Thymus (tissue), 11 donors: ENCODE results near the gene RGS10. TPM values are rescaled to one million over a fixed set of nuclear protein-coding genes. Genes with fewer than 3 reads are reported as not detected.
"Not testable (repeated sequence)": the region's sequence is repeated elsewhere in the genome, so short reads cannot be mapped to it uniquely, and the experiment has no call there.

ENCODE experiments used
- DNase-seq, 9 donors: peaks; one replicate each; pipeline ENCODE4 v3.0.0-alpha.2; 2013; ENCODE audit warnings: low spot score in 9 of 9, low read depth in 6 of 9, missing footprints in 1 of 9
- H3K27ac ChIP-seq, 2 donors: one replicate each; pipeline ENCODE4 v1.5.1; 2013; ENCODE audit warnings: control low read depth in 1 of 2, low read depth in 1 of 2, low read length in 1 of 2, mild to moderate bottlenecking in 1 of 2, moderate library complexity in 1 of 2
- H3K27me3 ChIP-seq, 2 donors: one replicate each; pipeline ENCODE4 v1.5.1; 2013; ENCODE audit warnings: low read length in 1 of 2; ENCODE audit not compliant: control insufficient read depth in 2 of 2, insufficient read depth in 1 of 2
- H3K36me3 ChIP-seq, 2 donors: one replicate each; pipeline ENCODE4 v1.5.1; 2013; ENCODE audit warnings: low read length in 1 of 2, mild to moderate bottlenecking in 1 of 2, moderate library complexity in 1 of 2; ENCODE audit not compliant: control insufficient read depth in 2 of 2, insufficient read depth in 2 of 2
- H3K4me1 ChIP-seq, 2 donors: one replicate each; pipeline ENCODE4 v1.5.1; 2013; ENCODE audit warnings: low read length in 2 of 2; ENCODE audit not compliant: control insufficient read depth in 2 of 2, insufficient read depth in 2 of 2
- H3K4me3 ChIP-seq, 2 donors: one replicate each; pipeline ENCODE4 v1.5.1; 2013; ENCODE audit warnings: low read length in 2 of 2, control low read depth in 1 of 2, mild to moderate bottlenecking in 1 of 2
- H3K9me3 ChIP-seq, 2 donors: one replicate each; pipeline ENCODE4 v1.5.1; 2013; ENCODE audit warnings: low read length in 1 of 2, mild to moderate bottlenecking in 1 of 2; ENCODE audit not compliant: control insufficient read depth in 2 of 2, insufficient read depth in 1 of 2
- WGBS: extraction: QIAGEN DNeasy Blood & Tissue Kit; methylation state at CpG from one replicate; pipeline ENCODE4 v1.1.7; 2013; 5-methylcytosine and 5-hydroxymethylcytosine counted together
- polyA plus RNA-seq: library from polyadenylated mRNA; stranded (reverse); fragments of 200-250 nt; gene quantifications from one replicate; pipeline ENCODE4 v1.2.3, GENCODE V29; 2013
- total RNA-seq: library from RNA; stranded (reverse); fragments of 120-200 nt; gene quantifications from one replicate; pipeline ENCODE4 v1.2.4, GENCODE V29; 2013
- donor health status: healthy.

RGS10 gene
- total and polyA plus RNA-seq, 2 donors: 304 to 372 TPM

DNA sequence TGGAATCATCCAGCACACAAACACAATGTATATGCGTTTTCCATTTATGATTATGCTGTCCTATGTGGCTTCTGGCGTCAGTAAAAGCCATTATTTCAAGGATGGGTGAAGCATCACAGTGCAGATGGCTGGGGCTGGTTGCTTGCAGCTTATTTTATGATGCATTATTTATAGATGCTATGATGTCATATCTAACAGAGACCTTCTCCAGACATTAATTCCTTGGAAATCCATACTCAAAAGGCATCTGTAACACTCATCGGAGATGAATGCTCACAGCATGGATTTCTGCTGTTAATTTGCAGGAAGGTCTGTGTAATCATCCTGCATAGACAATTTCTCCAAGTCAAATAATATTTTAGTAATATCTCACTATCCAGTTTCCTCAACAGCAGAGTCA lies 7.2 kb downstream of the RGS10 start:
- Histone ChIP-seq H3K27ac (peak overlapping the region in 1 of 2 donors; percentile 27), H3K27me3 (no peaks in the 10 kb centered on the region), H3K9me3 (no peaks in the 10 kb centered on the region), H3K36me3 (peaks cover 10 to 19% of the 10 kb centered on the region in 2 donors), H3K4me3 (no peak overlapping the region), H3K4me1 (peaks cover 46 to 56% of the 10 kb centered on the region in 2 donors)
- WGBS: 93% methylated on average over 3 of the region's 3 CpGs
- no peak for DNase-seq

DNA sequence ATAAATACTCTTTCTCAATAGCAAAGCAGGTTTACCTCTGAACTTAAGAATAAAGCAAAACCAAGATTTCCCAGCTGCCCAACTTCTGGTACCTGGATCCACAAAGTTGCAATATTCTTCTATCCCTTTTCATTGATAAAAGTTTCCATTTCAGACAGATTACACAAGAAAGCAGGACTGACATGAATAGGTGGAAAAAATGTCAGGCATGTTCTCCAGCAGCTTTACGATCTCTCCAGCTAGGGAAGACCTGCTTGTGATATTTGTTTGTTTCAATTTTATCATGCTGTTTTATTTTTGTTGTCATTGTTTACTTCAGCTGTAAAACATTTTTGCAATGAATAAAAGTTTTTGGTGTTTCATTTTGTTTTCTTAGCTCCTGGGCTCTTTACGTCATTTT lies 9.0 kb downstream of the RGS10 start:
- H3K4me1 ChIP-seq: peaks cover 33 to 38% of the 10 kb centered on the region in 2 donors
- H3K27ac ChIP-seq: no peak overlapping the region
- 97% methylated on average over 2 of the region's 2 CpGs for WGBS
- H3K27me3 ChIP-seq: no peaks in the 10 kb centered on the region
- no peak overlapping the region for H3K4me3 ChIP-seq
- H3K9me3 ChIP-seq: no peaks in the 10 kb centered on the region
- H3K36me3 ChIP-seq: peaks cover 7 to 24% of the 10 kb centered on the region in 2 donors
- DNase-seq: no peak

DNA sequence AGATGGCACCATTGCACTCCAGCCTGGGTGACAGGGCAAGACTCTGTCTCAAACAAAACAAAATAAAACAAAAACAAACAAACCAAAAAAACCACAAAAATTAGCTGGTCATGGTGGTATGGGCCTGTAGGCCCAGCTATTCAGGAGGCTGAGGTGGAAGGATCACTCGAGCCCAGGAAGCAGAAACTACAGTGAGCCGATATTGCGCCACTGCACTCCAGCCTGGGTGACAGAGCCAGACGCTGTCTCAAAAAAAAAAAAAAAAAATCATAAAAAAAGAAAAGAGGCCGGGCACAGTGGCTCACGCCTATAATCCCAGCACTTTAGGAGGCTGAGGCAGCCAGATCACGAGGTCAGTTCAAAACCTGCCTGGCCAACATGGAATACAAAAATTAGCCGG lies 9.7 kb downstream of the RGS10 start:
- not testable (repeated sequence) for H3K27me3 ChIP-seq, DNase-seq, H3K4me3 ChIP-seq, H3K9me3 ChIP-seq, H3K27ac ChIP-seq
- peaks cover 27 to 31% of the 10 kb centered on the region in 2 donors for H3K4me1 ChIP-seq
- H3K36me3 ChIP-seq: peaks cover 7 to 22% of the 10 kb centered on the region in 2 donors
- WGBS: 93% methylated on average over 8 of the region's 8 CpGs

DNA sequence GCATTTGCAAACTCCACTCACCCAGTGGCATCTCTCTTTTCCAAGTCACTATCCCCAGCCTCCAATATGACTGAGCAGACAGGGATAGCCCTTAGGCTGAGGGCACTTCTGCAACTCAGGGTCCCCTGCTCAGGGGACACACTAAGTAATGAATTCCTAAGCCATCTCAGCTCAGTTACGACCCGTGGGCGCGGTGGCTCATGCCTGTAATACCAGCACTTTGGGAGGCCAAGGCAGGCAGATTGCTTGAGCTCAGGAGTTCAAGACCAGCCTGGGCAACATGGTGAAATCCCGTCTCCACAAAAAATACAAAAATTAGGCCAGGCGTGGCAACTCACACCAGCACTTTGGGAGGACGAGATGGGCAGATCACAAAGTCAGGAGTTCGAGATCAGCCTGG lies 10.3 kb downstream of the RGS10 start:
- H3K4me3 ChIP-seq, H3K9me3 ChIP-seq, DNase-seq, H3K27ac ChIP-seq, H3K27me3 ChIP-seq: not testable (repeated sequence)
- Histone ChIP-seq H3K36me3 (peaks cover 11 to 20% of the 10 kb centered on the region in 2 donors), H3K4me1 (peaks cover 23 to 26% of the 10 kb centered on the region in 2 donors)
- WGBS: 93% methylated on average over 8 of the region's 8 CpGs

DNA sequence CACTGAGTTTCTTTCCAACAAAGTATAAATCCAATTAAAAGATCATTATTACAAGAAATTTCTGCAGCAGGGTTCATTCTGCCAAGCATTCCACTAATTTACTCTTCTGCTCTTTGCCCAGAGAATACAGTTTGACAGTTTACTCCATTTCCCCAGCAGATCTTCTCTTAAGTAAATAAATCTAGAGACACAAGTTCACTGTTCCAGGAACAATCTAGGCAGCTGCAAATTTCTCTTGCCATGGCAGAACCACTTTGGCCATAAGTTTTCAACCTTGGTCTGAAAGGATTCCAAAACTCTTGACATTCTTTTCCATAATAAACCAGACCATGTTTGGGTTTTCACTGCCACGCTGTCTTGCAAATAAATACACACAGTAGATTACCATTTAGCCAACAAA lies 11.5 kb downstream of the RGS10 start:
- no peaks in the 10 kb centered on the region for H3K9me3 ChIP-seq
- WGBS: 92% methylated on average over 1 of the region's 1 CpG
- no peak overlapping the region for H3K4me3 ChIP-seq
- peaks cover 12 to 14% of the 10 kb centered on the region in 2 donors for H3K4me1 ChIP-seq
- no peaks in the 10 kb centered on the region for H3K27me3 ChIP-seq
- no peak for DNase-seq
- H3K36me3 ChIP-seq: peaks cover 14 to 23% of the 10 kb centered on the region in 2 donors
- H3K27ac ChIP-seq: no peak overlapping the region

DNA sequence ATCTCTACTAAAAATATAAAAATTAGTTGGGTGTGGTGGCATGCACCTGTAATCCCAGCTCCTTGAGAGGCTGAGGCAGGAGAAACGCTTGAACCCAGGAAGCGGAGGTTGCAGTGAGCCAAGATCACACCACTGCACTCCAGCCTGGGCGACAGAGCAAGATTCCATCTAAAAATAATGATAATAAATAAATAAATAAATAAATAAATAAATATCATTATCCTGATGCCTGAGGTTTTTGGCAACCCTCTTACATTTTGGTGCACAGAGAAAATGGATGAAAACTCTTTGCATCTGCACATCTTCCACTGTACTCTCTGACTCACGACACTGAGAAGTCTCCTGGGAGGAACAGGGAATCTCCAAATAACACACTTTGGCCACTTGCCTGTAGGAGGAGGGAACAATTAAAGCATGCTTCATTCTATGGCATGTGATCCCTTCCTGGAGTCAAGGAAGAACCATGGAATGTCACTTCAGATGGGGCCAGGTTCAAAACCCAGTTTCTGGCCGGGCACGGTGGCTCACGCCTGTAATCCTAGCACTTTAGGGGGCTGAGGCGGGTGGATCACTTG lies 13.8 kb downstream of the RGS10 start:
- H3K36me3 ChIP-seq: peaks cover 30 to 39% of the 10 kb centered on the region in 2 donors
- not testable (repeated sequence) for H3K4me1 ChIP-seq
- WGBS: 92% methylated on average over 8 of the region's 8 CpGs

DNA sequence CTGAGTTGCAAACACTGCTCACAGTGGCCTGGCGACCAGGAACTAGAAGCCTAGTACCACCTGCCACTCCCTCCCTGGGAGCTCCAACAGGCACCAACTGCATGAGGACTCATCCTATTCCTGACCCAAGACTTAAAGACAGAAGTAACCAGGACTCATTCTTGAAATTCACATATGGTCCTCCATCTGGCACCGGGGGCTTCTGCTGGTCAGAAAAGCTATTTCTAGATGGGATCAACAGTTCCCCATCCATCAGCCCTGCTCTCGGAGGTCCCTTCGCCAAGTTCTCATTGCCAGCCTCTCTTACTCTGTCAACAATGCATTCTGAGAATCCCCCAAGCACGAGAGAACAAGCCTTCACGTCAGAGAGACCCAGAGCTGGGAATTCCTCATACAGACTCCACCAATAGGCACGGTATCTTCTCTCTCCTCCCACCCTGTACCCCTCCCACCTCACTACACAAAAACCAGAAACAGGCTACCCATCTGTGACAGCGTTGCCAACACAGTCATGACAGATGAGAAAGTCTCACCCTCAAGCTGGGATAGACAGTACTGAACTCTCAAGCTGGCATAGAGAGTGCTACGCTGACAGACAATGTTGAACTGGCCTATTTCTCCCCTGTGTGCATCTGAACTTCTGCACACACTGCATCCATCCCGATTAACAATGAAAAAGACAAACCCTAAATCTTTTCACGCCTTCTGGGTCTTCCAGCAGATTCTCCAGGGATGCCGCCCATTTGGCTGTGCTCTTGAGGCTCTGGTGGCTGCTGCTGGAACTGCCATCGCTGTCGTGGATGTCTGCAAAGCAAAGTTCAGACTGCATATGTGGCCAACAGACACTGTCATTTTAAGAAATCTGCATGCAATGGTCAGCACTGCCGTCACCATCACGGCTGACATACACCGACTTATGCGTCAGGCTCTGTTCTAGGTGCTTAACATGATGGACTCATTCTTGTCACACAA lies 15.6 kb downstream of the RGS10 start:
- Histone ChIP-seq H3K4me1 (peaks cover under 1 to 2% of the 10 kb centered on the region in 2 donors), H3K9me3 (no peaks in the 10 kb centered on the region), H3K27me3 (no peaks in the 10 kb centered on the region), H3K4me3 (no peak overlapping the region), H3K36me3 (peaks cover 44 to 57% of the 10 kb centered on the region in 2 donors), H3K27ac (no peak overlapping the region)
- WGBS: 90% methylated on average over 18 of the region's 18 CpGs
- DNase-seq: no peak

More for the DNA sequence above, 13.8 kb downstream of the RGS10 start:
- H3K4me3 ChIP-seq, H3K9me3 ChIP-seq, H3K27me3 ChIP-seq, H3K27ac ChIP-seq, DNase-seq: not testable (repeated sequence)

DNA sequence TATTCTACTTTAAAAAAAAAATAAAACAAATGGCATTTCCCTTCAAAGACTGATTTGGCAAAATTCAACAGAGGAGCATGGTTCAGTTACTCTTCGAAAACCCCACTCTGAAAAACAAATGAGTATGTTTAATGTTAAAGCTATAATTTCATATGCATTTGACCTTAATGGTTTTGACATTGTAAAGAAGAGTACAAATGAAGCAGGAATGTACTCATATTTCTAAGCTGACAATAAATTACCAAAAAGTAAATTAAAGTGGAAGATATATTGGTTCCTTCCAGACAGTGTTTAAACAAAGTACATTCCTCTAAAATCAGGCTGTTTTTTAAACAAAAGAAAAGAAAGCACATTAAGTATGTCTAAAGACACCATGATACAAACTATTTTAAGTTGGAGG lies 16.4 kb downstream of the RGS10 start:
- no peak overlapping the region for H3K4me3 ChIP-seq
- no peaks in the 10 kb centered on the region for H3K9me3 ChIP-seq
- no peaks in the 10 kb centered on the region for H3K27me3 ChIP-seq
- peaks cover 0 to 2% of the 10 kb centered on the region in 2 donors for H3K4me1 ChIP-seq
- 93% methylated on average over 1 of the region's 1 CpG for WGBS
- H3K36me3 ChIP-seq: peaks cover 46 to 61% of the 10 kb centered on the region in 2 donors
- H3K27ac ChIP-seq: no peak overlapping the region
- DNase-seq: no peak

DNA sequence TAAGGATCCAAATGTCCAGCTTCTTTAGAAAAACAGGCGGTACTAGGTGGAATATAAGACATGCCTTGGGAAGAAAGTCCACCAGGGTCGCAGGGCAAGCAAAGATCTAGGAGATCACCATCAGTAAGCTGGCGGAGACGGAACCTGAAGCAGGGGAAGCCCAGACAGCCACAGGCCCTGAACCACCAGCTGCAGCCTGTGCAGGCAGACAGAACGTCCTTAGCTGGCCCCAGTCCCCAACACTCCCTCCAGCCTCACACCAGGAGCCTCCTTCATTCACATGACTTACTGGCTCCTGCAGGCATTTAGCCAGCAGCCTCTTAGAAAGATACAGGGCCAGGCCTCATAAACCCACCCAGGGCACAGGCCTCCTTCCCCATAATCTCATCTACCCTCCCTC lies 17.4 kb downstream of the RGS10 start:
- 96% methylated on average over 5 of the region's 5 CpGs for WGBS
- H3K27ac ChIP-seq: no peak overlapping the region
- no peaks in the 10 kb centered on the region for H3K9me3 ChIP-seq
- peaks cover 52 to 67% of the 10 kb centered on the region in 2 donors for H3K36me3 ChIP-seq
- H3K4me1 ChIP-seq: no peaks in the 10 kb centered on the region
- no peak for DNase-seq
- H3K4me3 ChIP-seq: no peak overlapping the region
- no peaks in the 10 kb centered on the region for H3K27me3 ChIP-seq
